Hepatocyte (in vitro differentiated cells): ENCODE data around the gene RPGRIP1L. TPM values are rescaled to one million over a fixed set of nuclear protein-coding genes. Genes with fewer than 3 reads are reported as not detected.

Experiments
- DNase-seq: peaks from one replicate; pipeline ENCODE4 v3.0.0-alpha.2; 2016; ENCODE audit warnings: low spot score
- H2AFZ ChIP-seq: fragments of 200-600 bp; sonication (generic); 2 replicates; pipeline ENCODE4 v1.6.0; 2016; ENCODE audit warnings: antibody characterized with exemption, mild to moderate bottlenecking
- H3K27ac ChIP-seq: fragments of 200-600 bp; sonication (generic); 2 replicates; pipeline ENCODE4 v1.5.1; 2016; ENCODE audit warnings: mild to moderate bottlenecking
- H3K27me3 ChIP-seq: fragments of 200-600 bp; sonication (generic); 2 replicates; pipeline ENCODE4 v1.6.1; 2016
- H3K36me3 ChIP-seq: fragments of 200-600 bp; sonication (generic); replicated peaks from 2 replicates; pipeline ENCODE4 v1.5.1; 2016; ENCODE audit warnings: low read depth; ENCODE audit not compliant: insufficient read depth
- H3K4me1 ChIP-seq: fragments of 200-600 bp; sonication (generic); 2 replicates; pipeline ENCODE4 v1.5.1; 2016; ENCODE audit warnings: mild to moderate bottlenecking, moderate library complexity; ENCODE audit not compliant: insufficient read depth
- H3K4me2 ChIP-seq: fragments of 200-600 bp; sonication (generic); 2 replicates; pipeline ENCODE4 v1.6.0; 2016
- H3K4me3 ChIP-seq: fragments of 200-600 bp; sonication (generic); 2 replicates; pipeline ENCODE4 v1.5.1; 2016; ENCODE audit warnings: mild to moderate bottlenecking
- H3K79me2 ChIP-seq: fragments of 200-600 bp; sonication (generic); 2 replicates; pipeline ENCODE4 v1.6.0; 2017; ENCODE audit warnings: mild to moderate bottlenecking
- H3K9me2 ChIP-seq: fragments of 200-600 bp; sonication (generic); replicated peaks from 2 replicates; pipeline ENCODE4 v1.6.0; 2017; ENCODE audit warnings: mild to moderate bottlenecking; ENCODE audit not compliant: insufficient read depth
- H3K9me3 ChIP-seq: fragments of 200-600 bp; sonication (generic); 2 replicates; pipeline ENCODE4 v1.5.1; 2016; ENCODE audit warnings: low read depth, mild to moderate bottlenecking
- H4K20me1 ChIP-seq: fragments of 200-600 bp; sonication (generic); 2 replicates; pipeline ENCODE4 v1.6.0; 2016; ENCODE audit warnings: mild to moderate bottlenecking; ENCODE audit not compliant: insufficient read depth, poor library complexity, severe bottlenecking
- EZH2 ChIP-seq: fragments of 200-600 bp; sonication (generic); IDR thresholded peaks from 2 replicates; pipeline ENCODE4 v1.6.1; 2016; ENCODE audit warnings: antibody characterized with exemption, mild to moderate bottlenecking, borderline replicate concordance
- EZH2phosphoT487 ChIP-seq: fragments of 200-600 bp; sonication (generic); IDR thresholded peaks from one replicate; pipeline ENCODE4 v1.6.1; 2018; ENCODE audit warnings: antibody characterized with exemption, mild to moderate bottlenecking, low read depth, moderate library complexity; ENCODE audit not compliant: unreplicated experiment, severe bottlenecking
- WGBS: methylation state at CpG from one replicate; pipeline ENCODE4 v1.1.6; 2016; ENCODE audit warnings: low lambda C conversion rate; ENCODE audit errors: missing lambda C conversion rate; 5-methylcytosine and 5-hydroxymethylcytosine counted together
- polyA plus RNA-seq: library from polyadenylated mRNA; unstranded; fragments of >200 nt; fragmentation: Nextera tagmentation; extraction: Ambion mirVana; gene quantifications from 2 replicates; pipeline ENCODE4 v1.2.1, GENCODE V29; 2016
- total RNA-seq: library from RNA; depleted of rRNA; stranded (reverse); fragments of >200 nt; gene quantifications from 2 replicates; pipeline ENCODE4 v1.2.3, GENCODE V29; 2014
- TF ChIP-seq, protein P1 (sequence below): fragments of 200-600 bp; sonication (generic); IDR thresholded peaks from 2 replicates; pipeline ENCODE4 v1.5.1; 2016; ENCODE audit warnings: antibody characterized with exemption, mild to moderate bottlenecking; ENCODE audit not compliant: poor library complexity

Gene RPGRIP1L
- total and polyA plus RNA-seq, 2 experiments from 2014 or later, result 5.8 to 9.5 TPM

- H3K4me3 ChIP-seq, result no peak overlapping the region
- H3K27me3 ChIP-seq, result no peaks in the 10 kb centered on the region
- no peaks in the 10 kb centered on the region for H3K36me3 ChIP-seq
- H3K9me2 ChIP-seq, result no peaks in the 10 kb centered on the region
- TF ChIP-seq EZH2phosphoT487, result no peak
- TF ChIP-seq, protein P1, sequence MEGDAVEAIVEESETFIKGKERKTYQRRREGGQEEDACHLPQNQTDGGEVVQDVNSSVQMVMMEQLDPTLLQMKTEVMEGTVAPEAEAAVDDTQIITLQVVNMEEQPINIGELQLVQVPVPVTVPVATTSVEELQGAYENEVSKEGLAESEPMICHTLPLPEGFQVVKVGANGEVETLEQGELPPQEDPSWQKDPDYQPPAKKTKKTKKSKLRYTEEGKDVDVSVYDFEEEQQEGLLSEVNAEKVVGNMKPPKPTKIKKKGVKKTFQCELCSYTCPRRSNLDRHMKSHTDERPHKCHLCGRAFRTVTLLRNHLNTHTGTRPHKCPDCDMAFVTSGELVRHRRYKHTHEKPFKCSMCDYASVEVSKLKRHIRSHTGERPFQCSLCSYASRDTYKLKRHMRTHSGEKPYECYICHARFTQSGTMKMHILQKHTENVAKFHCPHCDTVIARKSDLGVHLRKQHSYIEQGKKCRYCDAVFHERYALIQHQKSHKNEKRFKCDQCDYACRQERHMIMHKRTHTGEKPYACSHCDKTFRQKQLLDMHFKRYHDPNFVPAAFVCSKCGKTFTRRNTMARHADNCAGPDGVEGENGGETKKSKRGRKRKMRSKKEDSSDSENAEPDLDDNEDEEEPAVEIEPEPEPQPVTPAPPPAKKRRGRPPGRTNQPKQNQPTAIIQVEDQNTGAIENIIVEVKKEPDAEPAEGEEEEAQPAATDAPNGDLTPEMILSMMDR, result no peak
- H3K79me2 ChIP-seq, result no peaks in the 10 kb centered on the region
- H2AFZ ChIP-seq, result no peak overlapping the region
- no peaks in the 10 kb centered on the region for H3K9me3 ChIP-seq
- H3K27ac ChIP-seq, result no peak overlapping the region
- no peak overlapping the region for H3K4me2 ChIP-seq
- 88% methylated on average over 2 of the region's 2 CpGs for WGBS
- H3K4me1 ChIP-seq, result no peaks in the 10 kb centered on the region
- no peaks in the 10 kb centered on the region for H4K20me1 ChIP-seq
- DNase-seq, result no peak
These were observed 120.3 kb downstream of the RPGRIP1L start for GRCh38 chr16:53583401-53583800.

GRCh38 chr16:53581784-53582183, 121.9 kb downstream of the RPGRIP1L start:
- H3K79me2 ChIP-seq, result no peaks in the 10 kb centered on the region
- H3K27me3 ChIP-seq, result no peaks in the 10 kb centered on the region
- H3K9me2 ChIP-seq, result no peaks in the 10 kb centered on the region
- H3K9me3 ChIP-seq, result no peaks in the 10 kb centered on the region
- H4K20me1 ChIP-seq, result no peaks in the 10 kb centered on the region
- no peaks in the 10 kb centered on the region for H3K4me1 ChIP-seq
- no peak overlapping the region for H3K4me2 ChIP-seq
- no peak overlapping the region for H3K27ac ChIP-seq
- no peak overlapping the region for H2AFZ ChIP-seq
- no peaks in the 10 kb centered on the region for H3K36me3 ChIP-seq
- DNase-seq, result no peak
- TF ChIP-seq, protein P1, result no peak
- TF ChIP-seq EZH2 (no peak), EZH2phosphoT487 (no peak)
- no peak overlapping the region for H3K4me3 ChIP-seq
- WGBS, result 94% methylated on average over 2 of the region's 2 CpGs

DNA sequence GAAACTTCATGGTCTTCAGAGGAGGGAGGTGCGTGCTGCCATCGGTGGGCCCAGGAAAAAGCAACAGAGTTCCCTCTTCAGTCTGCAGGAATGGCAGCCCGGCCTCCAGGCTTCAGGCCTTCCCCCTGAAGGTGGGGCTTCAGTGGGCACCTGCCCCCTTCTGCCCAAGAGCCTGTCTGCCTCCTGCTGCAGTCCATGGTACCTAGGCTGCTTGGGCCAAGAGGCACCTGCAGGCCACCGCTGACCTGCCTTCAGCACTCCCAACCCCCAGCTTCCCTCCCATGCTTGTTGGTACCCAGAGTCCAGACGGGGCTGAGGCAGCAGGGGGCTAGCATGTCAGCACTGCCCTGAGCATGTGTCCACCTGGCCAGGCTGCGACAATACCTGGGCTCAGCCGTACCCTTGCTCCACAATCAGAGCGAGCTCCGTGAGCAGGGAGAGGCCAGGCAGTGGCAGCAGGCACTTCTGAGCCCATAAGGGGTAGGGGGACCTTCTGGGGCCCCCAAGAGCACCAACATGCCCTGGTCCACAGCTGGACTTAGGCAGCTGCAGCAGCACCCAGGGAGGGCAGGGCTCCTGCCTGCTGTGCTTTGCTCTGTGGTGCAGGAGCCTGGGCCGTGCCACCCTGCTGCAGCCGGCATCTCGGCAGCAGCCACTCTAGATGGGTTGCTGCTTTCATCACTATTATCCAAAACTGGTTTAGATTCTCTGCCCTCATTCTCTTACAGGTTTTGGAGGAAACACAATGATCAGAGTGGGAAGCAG, 123.4 kb downstream of the RPGRIP1L start:
- H3K27me3 ChIP-seq, result no peaks in the 10 kb centered on the region
- no peak overlapping the region for H3K27ac ChIP-seq
- no peaks in the 10 kb centered on the region for H3K79me2 ChIP-seq
- no peak overlapping the region for H3K4me2 ChIP-seq
- no peak for DNase-seq
- no peaks in the 10 kb centered on the region for H3K4me1 ChIP-seq
- no peak overlapping the region for H3K4me3 ChIP-seq
- WGBS, result 92% methylated on average over 12 of the region's 12 CpGs
- TF ChIP-seq EZH2, result no peak
- TF ChIP-seq, protein P1, result no peak
- no peak for TF ChIP-seq EZH2phosphoT487
- no peak overlapping the region for H2AFZ ChIP-seq
- H3K9me2 ChIP-seq, result no peaks in the 10 kb centered on the region
- no peaks in the 10 kb centered on the region for H3K36me3 ChIP-seq
- no peaks in the 10 kb centered on the region for H4K20me1 ChIP-seq
- H3K9me3 ChIP-seq, result no peaks in the 10 kb centered on the region
